ENCODE measurements around the gene MS4A3.

- no peak for TF ChIP-seq TCF12 (IDR thresholded peaks at IDR 0.05; ENCODE audit: low read depth)
- no peak for TF ChIP-seq MAX (IDR thresholded peaks at IDR 0.05)
- TF ChIP-seq REST (IDR thresholded peaks at IDR 0.05; ENCODE audit: low read depth) = no peak
- no peak for TF ChIP-seq EP300 (IDR thresholded peaks at IDR 0.05; ENCODE audit: borderline replicate concordance)
- no peak for TF ChIP-seq FOXM1 (IDR thresholded peaks at IDR 0.05; ENCODE audit: borderline replicate concordance, low read depth)
- no peak for TF ChIP-seq EGR1 (IDR thresholded peaks at IDR 0.05)
- TF ChIP-seq TEAD4 (IDR thresholded peaks at IDR 0.05) = no peak
- no peak for TF ChIP-seq YY1 (IDR thresholded peaks at IDR 0.05; ENCODE audit: low read depth)
- no peak for TF ChIP-seq TAF1 (IDR thresholded peaks at IDR 0.05; ENCODE audit: low read depth)
- no peak for TF ChIP-seq NFIC (IDR thresholded peaks at IDR 0.05)
- TF ChIP-seq CEBPB (IDR thresholded peaks at IDR 0.05) = no peak
- no peak for TF ChIP-seq RAD21 (IDR thresholded peaks at IDR 0.05; ENCODE audit: low read depth)
- no peak for TF ChIP-seq USF1 (IDR thresholded peaks at IDR 0.05)
- TF ChIP-seq CREB1 (IDR thresholded peaks at IDR 0.05; ENCODE audit: low read depth) = no peak
These were observed 44.1 kb downstream of the MS4A3 start for GRCh38 chr11:60100516-60100915.
